K562 (cell line): ENCODE measurements around the gene CEMIP. TPM values are rescaled to one million over a fixed set of nuclear protein-coding genes. Genes with fewer than 3 reads are reported as not detected.
A peak's percentile ranks its signal among the peaks of the same experiment; 100 is the strongest.

Experiments
- C11orf30 ChIP-seq: fragments of 450-650 bp; IDR thresholded peaks from 2 replicates; pipeline ENCODE4 v1.6.1; 2016; ENCODE audit warnings: low read depth, mild to moderate bottlenecking
- CBX1 ChIP-seq: sonication (generic); IDR thresholded peaks from 2 replicates; pipeline ENCODE4 v1.6.1; 2016; ENCODE audit warnings: antibody characterized with exemption, low read depth, mild to moderate bottlenecking
- CREBBP ChIP-seq: IDR thresholded peaks from one replicate; pipeline ENCODE4 v1.6.1; 2012; ENCODE audit warnings: low read depth, mild to moderate bottlenecking, control low read depth, inconsistent platforms, low read length
- E4F1 ChIP-seq: fragments of 250-450 bp; sonication (Bioruptor Pico); IDR thresholded peaks from 2 replicates; pipeline ENCODE4 v1.5.0; 2021; ENCODE audit warnings: mild to moderate bottlenecking, borderline replicate concordance
- ESRRA ChIP-seq: fragments of 450-650 bp; IDR thresholded peaks from 2 replicates; pipeline ENCODE4 v1.6.1; 2014; ENCODE audit warnings: low read depth, mild to moderate bottlenecking, moderate library complexity, borderline replicate concordance
- GTF2F1 ChIP-seq: IDR thresholded peaks from 2 replicates; pipeline ENCODE4 v1.6.1; 2011; ENCODE audit warnings: low read depth, low read length, improper control_type of control experiment
- HLTF ChIP-seq: fragments of 450-650 bp; IDR thresholded peaks from 2 replicates; pipeline ENCODE4 v1.6.1; 2016
- HMG20B ChIP-seq: fragments of 250-450 bp; sonication (Bioruptor Pico); IDR thresholded peaks from 2 replicates; pipeline ENCODE4 v1.5.0; 2021; ENCODE audit warnings: mild to moderate bottlenecking
- HNRNPH1 ChIP-seq: fragments of 200-400 bp; formaldehyde crosslinking; optimal IDR thresholded peaks from 2 replicates; pipeline ENCODE3; 2017; ENCODE audit warnings: low read depth, mild to moderate bottlenecking, low read length, moderate library complexity
- HNRNPK ChIP-seq: fragments of 200-400 bp; formaldehyde crosslinking; IDR thresholded peaks from one replicate; pipeline ENCODE4 v1.6.1; 2018; ENCODE audit warnings: mild to moderate bottlenecking, low read depth, low read length; ENCODE audit not compliant: poor library complexity, severe bottlenecking
- KLF6 ChIP-seq: fragments of 250-450 bp; sonication (Bioruptor Pico); IDR thresholded peaks from 2 replicates; pipeline ENCODE4 v1.4.0; 2020; ENCODE audit warnings: mild to moderate bottlenecking, moderate library complexity, borderline replicate concordance
- LCOR ChIP-seq: sonication (generic); formaldehyde crosslinking; IDR thresholded peaks from 2 replicates; pipeline ENCODE4 v1.8.0; 2022; ENCODE audit warnings: mild to moderate bottlenecking, missing genetic modification reagents
- NFE2 ChIP-seq: IDR thresholded peaks from 2 replicates; pipeline ENCODE4 v1.6.1; 2014; ENCODE audit warnings: antibody characterized with exemption, low read depth
- RCOR1 ChIP-seq, 2 experiments: IDR thresholded peaks; 2 replicates each; pipeline ENCODE4 v1.6.1; 2012; ENCODE audit warnings: low read depth in 2 of 2, low read length in 2 of 2, borderline replicate concordance in 1 of 2, improper control_type of control experiment in 1 of 2
- SIN3B ChIP-seq: fragments of 450-650 bp; IDR thresholded peaks from 2 replicates; pipeline ENCODE4 v1.6.1; 2017; ENCODE audit warnings: low read depth, mild to moderate bottlenecking, moderate library complexity
- SRSF3 ChIP-seq: fragments of 200-400 bp; formaldehyde crosslinking; IDR thresholded peaks from 2 replicates; pipeline ENCODE4 v1.6.1; 2016; ENCODE audit warnings: mild to moderate bottlenecking, low read length, moderate library complexity; ENCODE audit not compliant: insufficient read depth
- THRA ChIP-seq: fragments of 450-650 bp; IDR thresholded peaks from 2 replicates; pipeline ENCODE4 v1.6.1; 2017; ENCODE audit warnings: mild to moderate bottlenecking, moderate library complexity
- ZBTB9 ChIP-seq: fragments of 450-650 bp; formaldehyde crosslinking; IDR thresholded peaks from 2 replicates; pipeline ENCODE4 v1.4.0; 2020; ENCODE audit warnings: mild to moderate bottlenecking, moderate library complexity
- polyA plus RNA-seq, 8 experiments: library from polyadenylated mRNA; depleted of rRNA in 4 of 8; stranded (reverse) in 5 of 8; unstranded in 3 of 8; fragments of >200 nt; fragmentation: Nextera tagmentation in 2 of 8; fragmentation: Illumina TruSeq in 1 of 8; extraction: Ambion mirVana in 2 of 8; extraction: Trizol in 1 of 8; gene quantifications; 2 replicates each; pipeline versions ENCODE4 v1.2.1 to v1.2.3, GENCODE V29; 2011 to 2014; ENCODE audit warnings: inconsistent platforms in 1 of 8, missing spikeins in 1 of 8
- total RNA-seq, 7 experiments: library from RNA; depleted of rRNA in 6 of 7; stranded (reverse); fragments of >200 nt in 6 of 7; fragmentation: Illumina TruSeq in 2 of 7; extraction: Trizol in 2 of 7; gene quantifications; 2 replicates each; pipeline versions ENCODE4 v1.2.1 to v1.2.3, GENCODE V29; 2011 to 2021; ENCODE audit warnings: low replicate concordance in 1 of 7
- TF ChIP-seq, protein P1 (sequence below): sonication (generic); formaldehyde crosslinking; IDR thresholded peaks from 2 replicates; pipeline ENCODE4 v1.8.0; 2022; ENCODE audit warnings: mild to moderate bottlenecking, missing genetic modification reagents
- TF ChIP-seq, protein P2 (sequence below): fragments of 250-450 bp; sonication (Bioruptor Pico); IDR thresholded peaks from 2 replicates; pipeline ENCODE4 v1.8.0; 2021; ENCODE audit warnings: moderate library complexity, mild to moderate bottlenecking, inconsistent platforms

The CEMIP gene
- total and polyA plus RNA-seq, 9 of the 15 experiments (the other 6 are each of a cell fraction or from before 2014, with no cell fraction given), result 0.33 TPM; not detected in 8

- TF ChIP-seq THRA (no peak), SRSF3 (no peak), HMG20B (no peak), E4F1 (CRISPR knock-in tag) (no peak), RCOR1 (IDR thresholded peaks at IDR 0.05; ENCODE audit: borderline replicate concordance in 1 of 2, low read depth in 2 of 2, low read length in 2 of 2) (peak in 1 of 2 experiments; percentile 29; a peak in 1 of 4 replicates), HNRNPK (no peak), HNRNPH1 (no peak), ESRRA (peak; percentile 87), HLTF (no peak), C11orf30 (no peak), LCOR (CRISPR knock-in tag) (no peak), NFE2 (no peak), CBX1 (no peak), KLF6 (no peak), ZBTB9 (CRISPR knock-in tag) (no peak), CREBBP (no peak), SIN3B (no peak), GTF2F1 (no peak)
- TF ChIP-seq, protein P1, sequence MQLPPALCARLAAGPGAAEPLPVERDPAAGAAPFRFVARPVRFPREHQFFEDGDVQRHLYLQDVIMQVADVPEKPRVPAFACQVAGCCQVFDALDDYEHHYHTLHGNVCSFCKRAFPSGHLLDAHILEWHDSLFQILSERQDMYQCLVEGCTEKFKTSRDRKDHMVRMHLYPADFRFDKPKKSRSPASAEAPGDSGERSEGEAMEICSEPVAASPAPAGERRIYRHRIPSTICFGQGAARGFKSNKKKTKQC, result no peak
- TF ChIP-seq, protein P2, sequence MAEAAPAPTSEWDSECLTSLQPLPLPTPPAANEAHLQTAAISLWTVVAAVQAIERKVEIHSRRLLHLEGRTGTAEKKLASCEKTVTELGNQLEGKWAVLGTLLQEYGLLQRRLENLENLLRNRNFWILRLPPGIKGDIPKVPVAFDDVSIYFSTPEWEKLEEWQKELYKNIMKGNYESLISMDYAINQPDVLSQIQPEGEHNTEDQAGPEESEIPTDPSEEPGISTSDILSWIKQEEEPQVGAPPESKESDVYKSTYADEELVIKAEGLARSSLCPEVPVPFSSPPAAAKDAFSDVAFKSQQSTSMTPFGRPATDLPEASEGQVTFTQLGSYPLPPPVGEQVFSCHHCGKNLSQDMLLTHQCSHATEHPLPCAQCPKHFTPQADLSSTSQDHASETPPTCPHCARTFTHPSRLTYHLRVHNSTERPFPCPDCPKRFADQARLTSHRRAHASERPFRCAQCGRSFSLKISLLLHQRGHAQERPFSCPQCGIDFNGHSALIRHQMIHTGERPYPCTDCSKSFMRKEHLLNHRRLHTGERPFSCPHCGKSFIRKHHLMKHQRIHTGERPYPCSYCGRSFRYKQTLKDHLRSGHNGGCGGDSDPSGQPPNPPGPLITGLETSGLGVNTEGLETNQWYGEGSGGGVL (CRISPR knock-in tag), result no peak
Observed at GRCh38 chr15:80929689-80930088, 150.5 kb downstream of the CEMIP start (continued).
